PFSK-1 (cell line): ENCODE results near the gene ACP2.

Experiments
- FOXP2 ChIP-seq: optimal IDR thresholded peaks from 2 replicates; pipeline ENCODE3; 2011; ENCODE audit warnings: borderline replicate concordance, control low read depth, inconsistent platforms; ENCODE audit not compliant: insufficient read depth; ENCODE audit errors: extremely low read length, extremely low read depth
- POLR2AphosphoS5 ChIP-seq: IDR thresholded peaks from 2 replicates; pipeline ENCODE4 v1.6.1; 2012; ENCODE audit warnings: low read depth, mild to moderate bottlenecking, control low read depth, low read length, moderate library complexity
- REST ChIP-seq, 2 experiments: IDR thresholded peaks; 2 replicates each; pipeline versions ENCODE4 v1.6.1 to v1.8.0; 2011 to 2012; ENCODE audit warnings: low read depth in 2 of 2, low read length in 2 of 2, control low read depth in 1 of 2, inconsistent platforms in 1 of 2, mild to moderate bottlenecking in 1 of 2, moderate library complexity in 1 of 2; ENCODE audit not compliant: insufficient read depth in 1 of 2
- SIN3A ChIP-seq: IDR thresholded peaks from 2 replicates; pipeline ENCODE4 v1.6.1; 2012; ENCODE audit warnings: mild to moderate bottlenecking, low read length, moderate library complexity, borderline replicate concordance; ENCODE audit not compliant: insufficient read depth
- TAF1 ChIP-seq: IDR thresholded peaks from 2 replicates; pipeline ENCODE4 v1.6.1; 2012; ENCODE audit warnings: low read length, control low read depth, borderline replicate concordance; ENCODE audit not compliant: insufficient read depth

The ACP2 gene

GRCh38 chr11:47239852-47240251 is 8.8 kb downstream of the ACP2 start:
- TF ChIP-seq POLR2AphosphoS5 (no peak), SIN3A (no peak), TAF1 (no peak), FOXP2 (no peak), REST (IDR thresholded peaks at IDR 0.05; ENCODE audit: insufficient read depth in 1 of 2, low read depth in 2 of 2, low read length in 2 of 2) (no peak)

- TF ChIP-seq REST (IDR thresholded peaks at IDR 0.05; ENCODE audit: insufficient read depth in 1 of 2, low read depth in 2 of 2, low read length in 2 of 2) (no peak), FOXP2 (no peak), POLR2AphosphoS5 (no peak; the same call in 1 of the 2 replicates), SIN3A (0 out of 2 replicates have a peak, but pooled peaks have one; percentile 31), TAF1 (no peak)
Measured at GRCh38 chr11:47236482-47236881, 12.1 kb downstream of the ACP2 start.

GRCh38 chr11:47235163-47235562 is 13.5 kb downstream of the ACP2 start:
- TF ChIP-seq REST (IDR thresholded peaks at IDR 0.05; ENCODE audit: insufficient read depth in 1 of 2, low read depth in 2 of 2, low read length in 2 of 2) (no peak), TAF1 (no peak), POLR2AphosphoS5 (no peak)

GRCh38 chr11:47234669-47235100 is 13.9 kb downstream of the ACP2 start:
- TF ChIP-seq SIN3A, result no peak
- TF ChIP-seq FOXP2, result no peak
- TF ChIP-seq TAF1, result no peak
- no peak for TF ChIP-seq REST (IDR thresholded peaks at IDR 0.05; ENCODE audit: insufficient read depth in 1 of 2, low read depth in 2 of 2, low read length in 2 of 2)
- TF ChIP-seq POLR2AphosphoS5, result no peak
